Natural killer cell treated with Interleukin-12 subunit alpha and Interleukin-12 subunit beta and Interleukin-15 and Interleukin-18, amount 100 ng/mL, for 72 hours (primary cell): Measurements from ENCODE around the gene CNTN4. TPM values are rescaled to one million over a fixed set of nuclear protein-coding genes. Genes with fewer than 3 reads are reported as not detected.
A peak's percentile ranks its signal among the peaks of the same experiment; 100 is the strongest.
"Not testable (repeated sequence)": the region's sequence is repeated elsewhere in the genome, so short reads cannot be mapped to it uniquely, and the experiment has no call there.

Source experiments
- ATAC-seq, 2 donors: fragments of 150-1000 bp; cut with Tn5 transposase in 1 of 2; sonication (Bioruptor Pico), chemical (Tn5 transposase) in 1 of 2; 2 replicates each; pipeline ENCODE4 v1.10.0; 2021
- DNase-seq: peaks from one replicate; pipeline ENCODE4 v3.0.0; 2022; ENCODE audit warnings: low spot score
- H3K27ac Mint-ChIP-seq, 2 donors: 1 replicate in 1 of 2; 2 replicates in 1 of 2; pipeline ENCODE4 v1.8.0; 2022; ENCODE audit warnings: mixed read lengths in 2 of 2, mild to moderate bottlenecking in 1 of 2, moderate library complexity in 1 of 2
- H3K27me3 Mint-ChIP-seq, 2 donors: 1 replicate in 1 of 2; 2 replicates in 1 of 2; pipeline ENCODE4 v1.8.0; 2022; ENCODE audit warnings: mixed read lengths in 2 of 2
- H3K36me3 Mint-ChIP-seq: one replicate; pipeline ENCODE4 v1.8.0; 2022; ENCODE audit warnings: mixed read lengths
- H3K4me1 Mint-ChIP-seq, 2 donors: 1 replicate in 1 of 2; 2 replicates in 1 of 2; pipeline ENCODE4 v1.8.0; 2022; ENCODE audit warnings: low read depth in 2 of 2, mixed read lengths in 2 of 2, mild to moderate bottlenecking in 1 of 2
- H3K4me3 Mint-ChIP-seq: one replicate; pipeline ENCODE4 v1.8.0; 2022; ENCODE audit warnings: mixed read lengths
- H3K9me3 Mint-ChIP-seq: 2 replicates; pipeline ENCODE4 v1.8.0; 2022; ENCODE audit warnings: mixed read lengths
- total RNA-seq, 2 donors: library from RNA; stranded (reverse); gene quantifications; one replicate each; pipeline ENCODE4 v1.2.3, GENCODE V29; 2022

CNTN4 gene
- total RNA-seq, 2 donors from 2014 or later, result not detected

GRCh38 chr3:2898591-2899353 is 800.1 kb downstream of the CNTN4 start:
- Mint-ChIP-seq H3K27me3 (peaks cover 7 to 14% of the 10 kb centered on the region in 2 donors), H3K4me3 (no peak overlapping the region), H3K4me1 (no peaks in the 10 kb centered on the region), H3K27ac (no peak overlapping the region), H3K36me3 (no peaks in the 10 kb centered on the region), H3K9me3 (no peaks in the 10 kb centered on the region)
- DNase-seq (no peak), ATAC-seq (no peak)

- DNase-seq (no peak), ATAC-seq (no peak)
- H3K36me3 Mint-ChIP-seq, result no peaks in the 10 kb centered on the region
- no peaks in the 10 kb centered on the region for H3K9me3 Mint-ChIP-seq
- H3K4me1 Mint-ChIP-seq, result no peaks in the 10 kb centered on the region
- H3K27me3 Mint-ChIP-seq, result peaks cover 7 to 15% of the 10 kb centered on the region in 2 donors
- no peak overlapping the region for H3K4me3 Mint-ChIP-seq
- H3K27ac Mint-ChIP-seq, result no peak overlapping the region
Measured at GRCh38 chr3:2904054-2904453, 805.4 kb downstream of the CNTN4 start.

GRCh38 chr3:2908693-2909351 is 810.2 kb downstream of the CNTN4 start:
- H3K4me1 Mint-ChIP-seq, result no peaks in the 10 kb centered on the region
- no peak overlapping the region for H3K27ac Mint-ChIP-seq
- no peak for ATAC-seq
- no peak for DNase-seq
- H3K4me3 Mint-ChIP-seq, result no peak overlapping the region
- H3K9me3 Mint-ChIP-seq, result no peaks in the 10 kb centered on the region
- H3K36me3 Mint-ChIP-seq, result no peaks in the 10 kb centered on the region
- peaks cover 5 to 13% of the 10 kb centered on the region in 2 donors for H3K27me3 Mint-ChIP-seq

- no peaks in the 10 kb centered on the region for H3K9me3 Mint-ChIP-seq
- no peak overlapping the region for H3K4me3 Mint-ChIP-seq
- no peak overlapping the region for H3K27ac Mint-ChIP-seq
- DNase-seq, result no peak
- peaks cover 0 to 2% of the 10 kb centered on the region in 2 donors for H3K4me1 Mint-ChIP-seq
- H3K27me3 Mint-ChIP-seq, result peaks cover 5 to 13% of the 10 kb centered on the region in 2 donors
- H3K36me3 Mint-ChIP-seq, result no peaks in the 10 kb centered on the region
- no peak for ATAC-seq
Measured at GRCh38 chr3:2910997-2911396, 812.3 kb downstream of the CNTN4 start.

- Mint-ChIP-seq H3K36me3 (no peaks in the 10 kb centered on the region), H3K27me3 (peaks cover 3 to 8% of the 10 kb centered on the region in 2 donors), H3K4me3 (no peak overlapping the region), H3K4me1 (peaks cover 0 to 2% of the 10 kb centered on the region in 2 donors), H3K27ac (peak overlapping the region in 1 of 2 donors; percentile 31), H3K9me3 (no peaks in the 10 kb centered on the region)
- ATAC-seq (peak in 1 of 2 donors; percentile 44), DNase-seq (no peak)
Measured at GRCh38 chr3:2915826-2916225, 817.2 kb downstream of the CNTN4 start.

GRCh38 chr3:2916640-2917039 is 818.0 kb downstream of the CNTN4 start:
- DNase-seq, H3K4me1 Mint-ChIP-seq, ATAC-seq, H3K4me3 Mint-ChIP-seq, H3K27me3 Mint-ChIP-seq, H3K36me3 Mint-ChIP-seq, H3K9me3 Mint-ChIP-seq, H3K27ac Mint-ChIP-seq: not testable (repeated sequence)

- Mint-ChIP-seq H3K9me3 (no peaks in the 10 kb centered on the region), H3K36me3 (no peaks in the 10 kb centered on the region), H3K4me3 (no peak overlapping the region), H3K27ac (no peak overlapping the region), H3K27me3 (peaks cover 0 to 10% of the 10 kb centered on the region in 2 donors), H3K4me1 (peaks cover 0 to 2% of the 10 kb centered on the region in 2 donors)
- DNase-seq (no peak), ATAC-seq (peak in 1 of 2 donors; percentile 69)
Measured at GRCh38 chr3:2920103-2920502, 821.4 kb downstream of the CNTN4 start.

GRCh38 chr3:2921452-2921851 is 822.8 kb downstream of the CNTN4 start:
- Mint-ChIP-seq H3K4me3 (no peak overlapping the region), H3K9me3 (no peaks in the 10 kb centered on the region), H3K36me3 (no peaks in the 10 kb centered on the region), H3K27me3 (peaks cover 0 to 23% of the 10 kb centered on the region in 2 donors), H3K4me1 (no peaks in the 10 kb centered on the region), H3K27ac (no peak overlapping the region)
- DNase-seq, result no peak
- no peak for ATAC-seq

- H3K9me3 Mint-ChIP-seq, result no peaks in the 10 kb centered on the region
- H3K27me3 Mint-ChIP-seq, result peaks cover 0 to 23% of the 10 kb centered on the region in 2 donors
- no peaks in the 10 kb centered on the region for H3K4me1 Mint-ChIP-seq
- no peak overlapping the region for H3K4me3 Mint-ChIP-seq
- no peak for DNase-seq
- no peak overlapping the region for H3K27ac Mint-ChIP-seq
- no peaks in the 10 kb centered on the region for H3K36me3 Mint-ChIP-seq
- no peak for ATAC-seq
Measured at GRCh38 chr3:2921903-2922302, 823.2 kb downstream of the CNTN4 start.

GRCh38 chr3:2923390-2923789 is 824.7 kb downstream of the CNTN4 start:
- no peak for DNase-seq
- H3K4me1 Mint-ChIP-seq, result no peaks in the 10 kb centered on the region
- no peak for ATAC-seq
- no peak overlapping the region for H3K4me3 Mint-ChIP-seq
- peaks cover 0 to 23% of the 10 kb centered on the region in 2 donors for H3K27me3 Mint-ChIP-seq
- no peak overlapping the region for H3K27ac Mint-ChIP-seq
- H3K9me3 Mint-ChIP-seq, result no peaks in the 10 kb centered on the region
- no peaks in the 10 kb centered on the region for H3K36me3 Mint-ChIP-seq

GRCh38 chr3:2927259-2927658 is 828.6 kb downstream of the CNTN4 start:
- H3K36me3 Mint-ChIP-seq, result no peaks in the 10 kb centered on the region
- DNase-seq (no peak), ATAC-seq (no peak)
- H3K27me3 Mint-ChIP-seq, result peaks cover 0 to 23% of the 10 kb centered on the region in 2 donors
- H3K9me3 Mint-ChIP-seq, result no peaks in the 10 kb centered on the region
- H3K27ac Mint-ChIP-seq, result no peak overlapping the region
- H3K4me3 Mint-ChIP-seq, result no peak overlapping the region
- no peaks in the 10 kb centered on the region for H3K4me1 Mint-ChIP-seq

GRCh38 chr3:2929574-2929973 is 830.9 kb downstream of the CNTN4 start:
- ATAC-seq (no peak), DNase-seq (no peak)
- peaks cover 2 to 15% of the 10 kb centered on the region in 2 donors for H3K27me3 Mint-ChIP-seq
- H3K4me3 Mint-ChIP-seq, result no peak overlapping the region
- H3K27ac Mint-ChIP-seq, result no peak overlapping the region
- no peaks in the 10 kb centered on the region for H3K9me3 Mint-ChIP-seq
- H3K36me3 Mint-ChIP-seq, result no peaks in the 10 kb centered on the region
- H3K4me1 Mint-ChIP-seq, result no peaks in the 10 kb centered on the region

GRCh38 chr3:2931265-2931664 is 832.6 kb downstream of the CNTN4 start:
- H3K36me3 Mint-ChIP-seq, result no peaks in the 10 kb centered on the region
- no peak overlapping the region for H3K27ac Mint-ChIP-seq
- no peak overlapping the region for H3K4me3 Mint-ChIP-seq
- H3K27me3 Mint-ChIP-seq, result peaks cover 2% of the 10 kb centered on the region in 2 donors
- H3K9me3 Mint-ChIP-seq, result no peaks in the 10 kb centered on the region
- no peak for ATAC-seq
- H3K4me1 Mint-ChIP-seq, result no peaks in the 10 kb centered on the region
- no peak for DNase-seq

GRCh38 chr3:2934541-2934940 is 835.9 kb downstream of the CNTN4 start:
- no peaks in the 10 kb centered on the region for H3K9me3 Mint-ChIP-seq
- no peak overlapping the region for H3K27ac Mint-ChIP-seq
- no peak overlapping the region for H3K4me3 Mint-ChIP-seq
- H3K27me3 Mint-ChIP-seq, result peaks cover 8 to 9% of the 10 kb centered on the region in 2 donors
- DNase-seq (no peak), ATAC-seq (no peak)
- no peaks in the 10 kb centered on the region for H3K4me1 Mint-ChIP-seq
- H3K36me3 Mint-ChIP-seq, result no peaks in the 10 kb centered on the region
